RPMI7951 (cell line): ENCODE results near the gene PFKFB3. TPM values are rescaled to one million over a fixed set of nuclear protein-coding genes. Genes with fewer than 3 reads are reported as not detected.

Experiments
- DNase-seq: peaks from one replicate; pipeline ENCODE4 v3.0.0-alpha.2; 2012; ENCODE audit warnings: low read depth
- total RNA-seq: library from RNA; depleted of rRNA; stranded (reverse); fragments of >200 nt; shearing (Covaris generic); gene quantifications from 2 replicates; pipeline ENCODE4 v1.2.3, GENCODE V29; 2014; rRNA removed

Gene PFKFB3
- total RNA-seq, 1 experiment from 2014 or later: 46.6 TPM

DNA sequence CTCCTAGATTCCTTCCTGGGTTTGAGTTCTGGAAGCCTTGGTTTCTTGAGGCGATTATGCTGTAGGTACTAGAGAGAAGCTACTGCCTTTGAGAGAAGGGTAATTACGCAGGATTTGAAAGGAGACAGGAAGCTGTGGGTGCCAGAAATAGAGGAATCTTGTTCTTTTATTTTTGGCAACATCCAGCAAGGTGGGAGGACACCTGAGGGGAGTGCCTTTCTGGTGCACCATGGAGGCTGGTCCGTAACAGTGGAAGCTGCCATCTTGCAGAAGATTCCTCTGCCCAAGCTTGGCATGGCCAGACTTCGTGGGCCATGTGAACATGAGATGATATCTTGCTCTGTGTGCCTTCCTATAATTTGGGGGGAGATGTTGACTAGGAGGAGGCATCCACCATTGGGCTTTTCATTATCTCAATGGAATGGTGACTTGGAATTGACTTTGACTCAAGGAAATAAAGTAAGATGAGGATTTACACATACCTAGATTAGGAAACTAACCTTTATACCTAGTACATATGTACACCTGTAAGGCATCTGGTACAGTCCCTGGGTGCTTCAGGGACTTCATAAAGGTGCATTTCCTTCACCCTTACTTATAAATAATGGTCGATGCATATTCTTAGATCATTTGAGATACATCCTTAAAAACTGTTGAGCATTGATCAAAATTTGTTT, 98.2 kb downstream of the PFKFB3 start:
- no peak for DNase-seq

DNA sequence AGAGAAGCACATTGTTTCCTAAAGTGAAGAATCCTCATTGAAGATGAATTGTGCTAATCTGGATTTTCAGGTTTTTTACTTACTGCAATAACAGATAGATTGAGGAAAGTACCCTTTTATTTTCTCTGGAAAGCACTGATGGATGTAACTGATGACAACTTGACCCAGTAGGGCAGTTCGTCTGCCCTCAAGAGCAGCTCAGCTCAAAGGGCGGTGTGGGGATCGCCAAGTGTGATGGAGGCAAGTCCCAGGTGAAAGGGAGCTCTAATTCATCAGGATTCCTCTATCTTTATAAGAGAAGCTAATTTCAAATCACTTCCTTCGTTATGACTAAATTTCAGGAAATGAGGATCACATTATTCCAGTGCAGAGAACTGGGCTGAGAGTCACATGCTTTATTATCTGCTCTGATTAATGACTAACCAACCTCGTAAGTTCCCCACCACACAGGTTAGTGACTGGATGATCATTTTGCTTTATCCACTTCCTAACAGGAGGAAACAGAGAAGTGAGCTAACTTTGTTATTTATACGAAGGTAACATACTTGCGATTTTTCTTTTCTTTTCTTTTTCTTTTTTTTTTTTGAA, 98.8 kb downstream of the PFKFB3 start:
- no peak for DNase-seq

Other genes starting within 250 kb of the PFKFB3 start
- gene IL15RA, start 225.4 kb upstream of the PFKFB3 start, total RNA-seq: 15.3 and 18.5 TPM in 2 replicates
- gene IL2RA, start 140.6 kb upstream of the PFKFB3 start, total RNA-seq: not detected in 2 replicates
- 39.4 and 40.2 TPM in 2 replicates for gene RBM17, start 113.9 kb upstream of the PFKFB3 start, total RNA-seq